Cardiac septum (tissue), 1 donor: ENCODE results near the gene ACSF3. TPM values are rescaled to one million over a fixed set of nuclear protein-coding genes. Genes with fewer than 3 reads are reported as not detected.
A peak's percentile ranks its signal among the peaks of the same experiment; 100 is the strongest.

Experiments
- DNase-seq: peaks from one replicate; pipeline ENCODE4 v3.0.0-alpha.2; 2020; ENCODE audit warnings: low spot score
- intact Hi-C: fragments of 100-400 bp; cut with DNase I; formaldehyde crosslinking; loops from one replicate; pipeline ENCODE4 v1.14.0; 2022
- total RNA-seq: library from RNA; stranded (reverse); fragmentation: NEBNext Ultra II Directional; extraction: Animal tissue kit (Norgen Biotek cat#: 25700); gene quantifications from one replicate; pipeline ENCODE4 v1.2.1, GENCODE V29; 2021
- donor health status: DM: no; HTN: no; CAD: no.

ACSF3 gene
- total RNA-seq, 1 donor from 2014 or later = 14.7 TPM

GRCh38 chr16:89103781-89104180, 10.1 kb downstream of the ACSF3 start:
- no peak for DNase-seq
- intact Hi-C loops = no loop called here

- no peak for DNase-seq
- intact Hi-C loops = no loop called here
Observed at GRCh38 chr16:89104303-89104702, 10.7 kb downstream of the ACSF3 start.

- DNase-seq = no peak
Observed at GRCh38 chr16:89104930-89105571, 11.4 kb downstream of the ACSF3 start.

GRCh38 chr16:89105599-89106151, 12.0 kb downstream of the ACSF3 start:
- DNase-seq = peak; percentile 26
- intact Hi-C loops = no loop called here

More at GRCh38 chr16:89104930-89105571, 11.4 kb downstream of the ACSF3 start:
- intact Hi-C loops = no loop called here

GRCh38 chr16:89106533-89107202, 13.0 kb downstream of the ACSF3 start:
- DNase-seq = peak; percentile 44
- intact Hi-C loops = no loop called here

GRCh38 chr16:89107203-89107582, 13.5 kb downstream of the ACSF3 start:
- intact Hi-C loops = no loop called here
- DNase-seq = no peak

- DNase-seq = no peak
- intact Hi-C loops = no loop called here
Observed at GRCh38 chr16:89108416-89108815, 14.8 kb downstream of the ACSF3 start.

- no peak for DNase-seq
- intact Hi-C loops = no loop called here
Observed at GRCh38 chr16:89110641-89111040, 17.0 kb downstream of the ACSF3 start.

- DNase-seq = no peak
- intact Hi-C loops = no loop called here
Observed at GRCh38 chr16:89111263-89111662, 17.6 kb downstream of the ACSF3 start.

- intact Hi-C loops = no loop called here
- no peak for DNase-seq
Observed at GRCh38 chr16:89112377-89113151, 18.9 kb downstream of the ACSF3 start.

GRCh38 chr16:89113152-89113547, 19.5 kb downstream of the ACSF3 start:
- intact Hi-C loops = no loop called here
- DNase-seq = no peak

- DNase-seq = no peak
- intact Hi-C loops = no loop called here
Observed at GRCh38 chr16:89113661-89114060, 20.0 kb downstream of the ACSF3 start.

GRCh38 chr16:89114159-89114981, 20.7 kb downstream of the ACSF3 start:
- intact Hi-C loops = no loop called here
- DNase-seq = no peak

- intact Hi-C loops = no loop called here
- DNase-seq = peak; percentile 91
Observed at GRCh38 chr16:89115216-89115861, 21.7 kb downstream of the ACSF3 start.

GRCh38 chr16:89116341-89117226, 22.9 kb downstream of the ACSF3 start:
- intact Hi-C loops = no loop called here
- no peak for DNase-seq

- DNase-seq = no peak
- intact Hi-C loops = no loop called here
Observed at GRCh38 chr16:89117227-89117974, 23.7 kb downstream of the ACSF3 start.

GRCh38 chr16:89117975-89118289, 24.3 kb downstream of the ACSF3 start:
- no peak for DNase-seq
- intact Hi-C loops = no loop called here
